Subcutaneous abdominal adipose tissue (tissue), 5 donors: ENCODE measurements around the gene SUCO.

Experiments used
- H3K27ac ChIP-seq: one replicate; pipeline ENCODE4 v1.7.0; 2013; ENCODE audit warnings: low read depth, mild to moderate bottlenecking, inconsistent platforms, low read length, moderate library complexity
- H3K27me3 ChIP-seq, 5 donors: one replicate each; pipeline ENCODE4 v1.7.0; 2013; ENCODE audit warnings: low read length in 5 of 5, inconsistent platforms in 1 of 5; ENCODE audit not compliant: control insufficient read depth in 5 of 5, insufficient read depth in 4 of 5
- H3K36me3 ChIP-seq, 5 donors: one replicate each; pipeline ENCODE4 v1.7.0; 2013; ENCODE audit warnings: low read length in 5 of 5; ENCODE audit not compliant: control insufficient read depth in 5 of 5, insufficient read depth in 5 of 5
- H3K4me1 ChIP-seq, 5 donors: one replicate each; pipeline ENCODE4 v1.7.0; 2013; ENCODE audit warnings: low read length in 5 of 5, mild to moderate bottlenecking in 3 of 5, moderate library complexity in 1 of 5; ENCODE audit not compliant: control insufficient read depth in 5 of 5, insufficient read depth in 5 of 5
- H3K4me3 ChIP-seq, 5 donors: one replicate each; pipeline ENCODE4 v1.7.0; 2013; ENCODE audit warnings: low read length in 5 of 5, low read depth in 1 of 5
- H3K9ac ChIP-seq, 5 donors: one replicate each; pipeline ENCODE4 v1.7.0; 2013; ENCODE audit warnings: low read length in 5 of 5, mild to moderate bottlenecking in 4 of 5, moderate library complexity in 3 of 5
- H3K9me3 ChIP-seq, 5 donors: one replicate each; pipeline ENCODE4 v1.7.0; 2013; ENCODE audit warnings: low read length in 5 of 5; ENCODE audit not compliant: control insufficient read depth in 5 of 5
- donor health status: healthy.
- donor health status: healthy.
- donor health status: healthy.
- donor health status: healthy.
- donor health status: healthy.

The SUCO gene

DNA sequence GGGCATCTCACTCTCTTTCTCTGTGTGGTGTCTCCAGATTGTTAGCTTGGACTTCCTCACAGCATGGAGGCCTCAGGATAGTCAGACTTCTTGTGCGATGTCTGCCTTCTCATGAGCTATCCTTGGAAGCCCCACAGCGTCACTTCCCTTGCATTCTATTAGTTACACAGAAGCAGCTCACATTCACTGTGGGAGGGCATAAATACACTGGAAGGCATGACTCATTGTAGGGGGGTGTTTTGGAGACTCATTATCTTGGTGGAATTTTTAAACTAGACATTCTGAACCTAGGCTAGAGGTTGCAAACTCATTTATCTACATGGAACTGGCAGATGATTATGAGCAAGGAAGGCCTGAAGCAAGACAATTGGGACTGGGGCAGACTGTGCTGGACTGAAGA, 104.6 kb downstream of the SUCO start:
- H3K4me1 ChIP-seq: no peaks in the 10 kb centered on the region
- H3K9me3 ChIP-seq: peaks cover 0 to 1% (median 0%) of the 10 kb centered on the region in 5 donors
- no peaks in the 10 kb centered on the region for H3K27me3 ChIP-seq
- no peaks in the 10 kb centered on the region for H3K36me3 ChIP-seq
- H3K9ac ChIP-seq: no peak overlapping the region
- no peak overlapping the region for H3K4me3 ChIP-seq
- no peak overlapping the region for H3K27ac ChIP-seq

DNA sequence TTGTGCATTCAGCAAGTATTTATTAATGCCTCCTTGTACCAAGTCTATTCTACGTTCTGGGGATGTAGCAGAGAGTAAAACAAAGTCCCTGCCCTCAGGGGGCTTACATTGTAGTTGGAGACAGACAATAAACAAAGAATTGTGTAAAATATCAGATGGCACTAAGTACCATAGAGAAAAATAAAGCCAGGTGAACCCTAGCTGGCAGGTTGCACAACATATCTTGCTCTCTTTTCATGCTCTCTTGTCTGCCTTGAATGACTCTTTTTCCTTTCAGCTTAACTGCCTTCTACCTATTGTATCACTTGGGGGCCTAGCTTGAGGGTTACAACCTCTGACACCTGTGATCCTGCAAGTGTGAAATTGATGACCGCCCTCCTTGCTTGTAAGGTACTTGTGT, 105.3 kb downstream of the SUCO start:
- Histone ChIP-seq H3K4me1 (no peaks in the 10 kb centered on the region), H3K36me3 (no peaks in the 10 kb centered on the region), H3K27me3 (no peaks in the 10 kb centered on the region), H3K4me3 (no peak overlapping the region), H3K27ac (no peak overlapping the region), H3K9me3 (no peaks in the 10 kb centered on the region), H3K9ac (no peak overlapping the region)

GRCh38 chr1:172638885-172639831, 106.2 kb downstream of the SUCO start:
- H3K9ac ChIP-seq: no peak overlapping the region
- no peak overlapping the region for H3K27ac ChIP-seq
- H3K4me1 ChIP-seq: no peaks in the 10 kb centered on the region
- no peak overlapping the region for H3K4me3 ChIP-seq
- no peaks in the 10 kb centered on the region for H3K36me3 ChIP-seq
- no peaks in the 10 kb centered on the region for H3K9me3 ChIP-seq
- no peaks in the 10 kb centered on the region for H3K27me3 ChIP-seq

- no peaks in the 10 kb centered on the region for H3K4me1 ChIP-seq
- H3K36me3 ChIP-seq: no peaks in the 10 kb centered on the region
- no peak overlapping the region for H3K27ac ChIP-seq
- H3K9me3 ChIP-seq: no peaks in the 10 kb centered on the region
- no peaks in the 10 kb centered on the region for H3K27me3 ChIP-seq
- no peak overlapping the region for H3K9ac ChIP-seq
- no peak overlapping the region for H3K4me3 ChIP-seq
Measured at GRCh38 chr1:172640111-172640510, 107.2 kb downstream of the SUCO start.

- H3K27ac ChIP-seq: no peak overlapping the region
- no peak overlapping the region for H3K9ac ChIP-seq
- H3K4me3 ChIP-seq: no peak overlapping the region
- H3K9me3 ChIP-seq: no peaks in the 10 kb centered on the region
- no peaks in the 10 kb centered on the region for H3K27me3 ChIP-seq
- H3K4me1 ChIP-seq: no peaks in the 10 kb centered on the region
- H3K36me3 ChIP-seq: no peaks in the 10 kb centered on the region
Measured at GRCh38 chr1:172641492-172641891, 108.5 kb downstream of the SUCO start.

DNA sequence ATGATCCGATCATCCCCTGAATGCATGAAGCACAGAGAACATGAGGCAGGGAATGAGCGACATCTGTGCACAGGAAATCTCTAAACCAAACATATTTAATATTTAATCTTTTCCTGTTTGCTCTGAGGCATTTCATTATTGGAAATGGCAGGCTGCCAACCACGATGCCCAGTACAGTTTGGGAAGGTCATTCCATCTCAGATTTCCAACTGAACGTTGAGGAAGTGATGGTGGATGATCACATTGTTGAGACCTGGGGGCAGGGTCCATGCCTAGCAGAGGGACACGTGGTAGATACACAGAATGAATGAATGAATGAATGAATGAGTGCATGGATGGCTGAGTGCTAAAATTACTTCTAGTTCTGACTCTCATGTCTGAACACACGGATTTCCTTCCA, 110.0 kb downstream of the SUCO start:
- no peaks in the 10 kb centered on the region for H3K9me3 ChIP-seq

GRCh38 chr1:172646653-172647052, 113.7 kb downstream of the SUCO start:
- Histone ChIP-seq H3K4me3 (no peak overlapping the region), H3K4me1 (no peaks in the 10 kb centered on the region), H3K27me3 (no peaks in the 10 kb centered on the region), H3K9me3 (no peaks in the 10 kb centered on the region), H3K36me3 (no peaks in the 10 kb centered on the region), H3K9ac (no peak overlapping the region), H3K27ac (no peak overlapping the region)

More for the DNA sequence above, 110.0 kb downstream of the SUCO start:
- no peak overlapping the region for H3K27ac ChIP-seq
- H3K4me1 ChIP-seq: no peaks in the 10 kb centered on the region
- no peak overlapping the region for H3K9ac ChIP-seq
- H3K27me3 ChIP-seq: no peaks in the 10 kb centered on the region
- no peak overlapping the region for H3K4me3 ChIP-seq
- no peaks in the 10 kb centered on the region for H3K36me3 ChIP-seq

GRCh38 chr1:172647110-172647564, 114.2 kb downstream of the SUCO start:
- H3K27ac ChIP-seq: no peak overlapping the region
- no peak overlapping the region for H3K4me3 ChIP-seq
- H3K9ac ChIP-seq: no peak overlapping the region
- no peaks in the 10 kb centered on the region for H3K27me3 ChIP-seq
- H3K36me3 ChIP-seq: no peaks in the 10 kb centered on the region
- no peaks in the 10 kb centered on the region for H3K4me1 ChIP-seq
- no peaks in the 10 kb centered on the region for H3K9me3 ChIP-seq

DNA sequence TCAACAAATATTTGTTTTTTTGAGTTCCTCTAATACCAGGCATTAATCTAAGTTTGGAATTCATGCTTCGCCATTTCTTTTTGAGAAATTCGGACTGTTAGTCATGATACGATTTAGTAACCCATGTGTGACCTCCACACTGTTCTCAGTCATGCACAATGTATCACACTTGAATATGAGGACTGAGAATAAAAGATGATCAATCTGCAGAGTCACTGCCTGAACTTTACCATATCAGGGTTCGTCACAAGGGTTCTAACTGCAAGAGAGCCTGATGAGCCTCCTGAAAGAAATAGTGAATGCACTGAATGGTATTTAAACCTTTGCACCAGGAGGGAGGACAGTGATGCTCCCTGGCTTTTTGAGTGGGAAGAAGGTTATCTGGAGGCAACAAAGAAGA, 115.0 kb downstream of the SUCO start:
- Histone ChIP-seq H3K4me1 (no peaks in the 10 kb centered on the region), H3K4me3 (no peak overlapping the region), H3K9ac (no peak overlapping the region), H3K36me3 (no peaks in the 10 kb centered on the region), H3K27ac (no peak overlapping the region), H3K9me3 (no peaks in the 10 kb centered on the region), H3K27me3 (no peaks in the 10 kb centered on the region)

DNA sequence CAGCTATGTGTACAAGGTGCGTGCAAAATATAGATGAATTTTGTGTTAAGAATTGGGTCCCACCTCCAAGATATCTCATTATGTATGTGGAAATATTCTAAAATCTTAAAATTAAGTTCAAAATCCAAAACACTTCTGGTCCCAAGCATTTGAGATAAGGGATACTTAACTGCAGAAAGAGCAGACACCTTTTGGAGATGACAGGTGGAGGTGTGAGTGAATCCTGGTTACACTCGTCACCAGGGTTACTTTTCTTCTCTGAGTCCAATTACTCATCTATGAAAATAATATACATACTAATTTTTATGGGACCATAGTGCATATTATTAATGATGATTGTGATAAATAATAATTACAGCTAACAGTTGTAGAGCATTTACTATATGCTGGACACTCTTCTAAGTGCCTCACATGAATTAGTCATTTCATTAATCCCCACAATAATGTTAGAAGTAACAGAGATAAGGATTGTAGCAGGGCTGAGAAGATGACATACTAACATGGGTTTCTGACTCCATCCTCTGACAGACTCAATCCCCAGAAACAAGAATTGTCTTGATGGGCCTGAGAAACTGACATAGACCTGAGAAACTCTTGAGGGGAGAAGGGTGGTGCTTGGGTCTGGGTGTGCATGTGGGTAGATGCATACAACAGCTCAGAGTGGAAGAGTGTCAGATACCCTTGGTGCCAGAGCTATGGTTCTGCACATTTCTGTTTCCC, 117.7 kb downstream of the SUCO start:
- Histone ChIP-seq H3K4me3 (no peak overlapping the region), H3K9me3 (no peaks in the 10 kb centered on the region), H3K36me3 (no peaks in the 10 kb centered on the region), H3K4me1 (no peaks in the 10 kb centered on the region), H3K27ac (no peak overlapping the region), H3K27me3 (no peaks in the 10 kb centered on the region), H3K9ac (no peak overlapping the region)
